GM12864 (cell line): ENCODE results near the gene SLAMF6.
A peak's percentile ranks its signal among the peaks of the same experiment; 100 is the strongest.

ENCODE experiments used
- DNase-seq: peaks from one replicate; pipeline ENCODE4 v3.0.0-alpha.2; 2011; ENCODE audit warnings: low read depth
- H3K4me3 ChIP-seq: 2 replicates; pipeline ENCODE4 v1.5.1; 2011; ENCODE audit warnings: mild to moderate bottlenecking, low read depth, low read length, control low read depth
- CTCF ChIP-seq: IDR thresholded peaks from 2 replicates; pipeline ENCODE4 v1.5.1; 2011; ENCODE audit warnings: low read depth, mild to moderate bottlenecking, moderate library complexity, low read length, control low read depth, inconsistent platforms; ENCODE audit errors: missing control alignments

SLAMF6 gene

GRCh38 chr1:160549665-160550006 is 26.6 kb upstream of the SLAMF6 start:
- no peak for DNase-seq
- TF ChIP-seq CTCF: no peak
- H3K4me3 ChIP-seq: no peak overlapping the region

- no peak for TF ChIP-seq CTCF
- H3K4me3 ChIP-seq: no peak overlapping the region
- peak; percentile 64 for DNase-seq
Measured at GRCh38 chr1:160548960-160549664, 26.1 kb upstream of the SLAMF6 start.

GRCh38 chr1:160548183-160548582 is 25.1 kb upstream of the SLAMF6 start:
- no peak for TF ChIP-seq CTCF
- DNase-seq: peak; percentile 76
- H3K4me3 ChIP-seq: no peak overlapping the region

- no peak overlapping the region for H3K4me3 ChIP-seq
- no peak for DNase-seq
- no peak for TF ChIP-seq CTCF
Measured at GRCh38 chr1:160547422-160547821, 24.4 kb upstream of the SLAMF6 start.

- no peak for TF ChIP-seq CTCF
- no peak overlapping the region for H3K4me3 ChIP-seq
- no peak for DNase-seq
Measured at GRCh38 chr1:160546942-160547341, 23.9 kb upstream of the SLAMF6 start.

- H3K4me3 ChIP-seq: no peak overlapping the region
- no peak for DNase-seq
- TF ChIP-seq CTCF: peak; percentile 59
Measured at GRCh38 chr1:160544647-160545046, 21.6 kb upstream of the SLAMF6 start.

GRCh38 chr1:160542303-160542945 is 19.4 kb upstream of the SLAMF6 start:
- no peak for TF ChIP-seq CTCF
- H3K4me3 ChIP-seq: no peak overlapping the region
- no peak for DNase-seq
